Measurements from ENCODE around the gene ARRDC1.

DNA sequence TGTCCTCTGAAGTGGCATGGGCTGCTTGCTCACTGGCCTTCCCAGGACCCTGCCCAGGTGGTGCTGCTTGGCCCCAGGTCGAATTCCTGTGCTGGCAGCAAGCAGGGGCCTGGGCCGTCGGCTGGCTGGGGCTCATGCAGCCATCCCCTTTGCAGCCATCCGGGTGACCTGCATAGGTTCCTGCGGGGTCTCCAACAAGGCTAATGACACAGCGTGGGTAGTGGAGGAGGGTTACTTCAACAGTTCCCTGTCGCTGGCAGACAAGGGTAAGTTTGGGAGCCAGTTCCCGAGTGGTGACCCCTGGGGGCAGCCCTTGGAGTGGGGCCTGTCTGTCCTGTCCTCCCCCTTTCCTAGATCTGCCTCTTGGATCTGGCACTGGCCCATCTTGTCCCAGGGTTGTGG lies 7.3 kb downstream of the ARRDC1 start:
- TF ChIP-seq, protein P1, sequence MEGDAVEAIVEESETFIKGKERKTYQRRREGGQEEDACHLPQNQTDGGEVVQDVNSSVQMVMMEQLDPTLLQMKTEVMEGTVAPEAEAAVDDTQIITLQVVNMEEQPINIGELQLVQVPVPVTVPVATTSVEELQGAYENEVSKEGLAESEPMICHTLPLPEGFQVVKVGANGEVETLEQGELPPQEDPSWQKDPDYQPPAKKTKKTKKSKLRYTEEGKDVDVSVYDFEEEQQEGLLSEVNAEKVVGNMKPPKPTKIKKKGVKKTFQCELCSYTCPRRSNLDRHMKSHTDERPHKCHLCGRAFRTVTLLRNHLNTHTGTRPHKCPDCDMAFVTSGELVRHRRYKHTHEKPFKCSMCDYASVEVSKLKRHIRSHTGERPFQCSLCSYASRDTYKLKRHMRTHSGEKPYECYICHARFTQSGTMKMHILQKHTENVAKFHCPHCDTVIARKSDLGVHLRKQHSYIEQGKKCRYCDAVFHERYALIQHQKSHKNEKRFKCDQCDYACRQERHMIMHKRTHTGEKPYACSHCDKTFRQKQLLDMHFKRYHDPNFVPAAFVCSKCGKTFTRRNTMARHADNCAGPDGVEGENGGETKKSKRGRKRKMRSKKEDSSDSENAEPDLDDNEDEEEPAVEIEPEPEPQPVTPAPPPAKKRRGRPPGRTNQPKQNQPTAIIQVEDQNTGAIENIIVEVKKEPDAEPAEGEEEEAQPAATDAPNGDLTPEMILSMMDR (IDR thresholded peaks at IDR 0.05): no peak
- TF ChIP-seq ZFX (IDR thresholded peaks at IDR 0.05; ENCODE audit: borderline replicate concordance): no peak
